Measurements from ENCODE around the gene CMIP.

Gene CMIP

GRCh38 chr16:81492311-81492761 is 47.7 kb downstream of the CMIP start:
- no peak for DNase-seq (ENCODE audit: low read depth in 4 of 4, low spot score in 1 of 4)

- DNase-seq (ENCODE audit: low read depth in 4 of 4, low spot score in 1 of 4) = no peak
These were observed 48.6 kb downstream of the CMIP start for GRCh38 chr16:81492965-81493754.

GRCh38 chr16:81493755-81494433 is 49.3 kb downstream of the CMIP start:
- DNase-seq (ENCODE audit: low read depth in 4 of 4, low spot score in 1 of 4) = peak in 2 of 4 experiments; percentile 26 to 38

GRCh38 chr16:81494434-81494806 is 49.8 kb downstream of the CMIP start:
- no peak for DNase-seq (ENCODE audit: low read depth in 4 of 4, low spot score in 1 of 4)

- DNase-seq (ENCODE audit: low read depth in 4 of 4, low spot score in 1 of 4) = no peak
These were observed 50.3 kb downstream of the CMIP start for GRCh38 chr16:81494888-81495287.

- no peak for DNase-seq (ENCODE audit: low read depth in 4 of 4, low spot score in 1 of 4)
These were observed 51.0 kb downstream of the CMIP start for GRCh38 chr16:81495321-81496234.

GRCh38 chr16:81496321-81496720 is 51.7 kb downstream of the CMIP start:
- no peak for DNase-seq (ENCODE audit: low read depth in 4 of 4, low spot score in 1 of 4)

GRCh38 chr16:81496742-81497141 is 52.1 kb downstream of the CMIP start:
- no peak for DNase-seq (ENCODE audit: low read depth in 4 of 4, low spot score in 1 of 4)

GRCh38 chr16:81497690-81498089 is 53.1 kb downstream of the CMIP start:
- DNase-seq (ENCODE audit: low read depth in 4 of 4, low spot score in 1 of 4) = no peak

- DNase-seq (ENCODE audit: low read depth in 4 of 4, low spot score in 1 of 4) = no peak
These were observed 53.7 kb downstream of the CMIP start for GRCh38 chr16:81498351-81498750.

- DNase-seq (ENCODE audit: low read depth in 4 of 4, low spot score in 1 of 4) = no peak
These were observed 55.2 kb downstream of the CMIP start for GRCh38 chr16:81499576-81500380.

- no peak for DNase-seq (ENCODE audit: low read depth in 4 of 4, low spot score in 1 of 4)
These were observed 56.4 kb downstream of the CMIP start for GRCh38 chr16:81500833-81501521.

- DNase-seq (ENCODE audit: low read depth in 4 of 4, low spot score in 1 of 4) = no peak
These were observed 57.9 kb downstream of the CMIP start for GRCh38 chr16:81502396-81503070.

GRCh38 chr16:81505011-81505661 is 60.5 kb downstream of the CMIP start:
- no peak for DNase-seq (ENCODE audit: low read depth in 4 of 4, low spot score in 1 of 4)

GRCh38 chr16:81509404-81509803 is 64.8 kb downstream of the CMIP start:
- DNase-seq (ENCODE audit: low read depth in 4 of 4, low spot score in 1 of 4) = no peak

GRCh38 chr16:81510016-81510415 is 65.4 kb downstream of the CMIP start:
- no peak for DNase-seq (ENCODE audit: low read depth in 4 of 4, low spot score in 1 of 4)

GRCh38 chr16:81511371-81511770 is 66.8 kb downstream of the CMIP start:
- no peak for DNase-seq (ENCODE audit: low read depth in 4 of 4, low spot score in 1 of 4)

GRCh38 chr16:81513204-81514040 is 68.8 kb downstream of the CMIP start:
- DNase-seq (ENCODE audit: low read depth in 4 of 4, low spot score in 1 of 4) = no peak
